ENCODE results near the gene TMEM131L.

Gene TMEM131L

DNA sequence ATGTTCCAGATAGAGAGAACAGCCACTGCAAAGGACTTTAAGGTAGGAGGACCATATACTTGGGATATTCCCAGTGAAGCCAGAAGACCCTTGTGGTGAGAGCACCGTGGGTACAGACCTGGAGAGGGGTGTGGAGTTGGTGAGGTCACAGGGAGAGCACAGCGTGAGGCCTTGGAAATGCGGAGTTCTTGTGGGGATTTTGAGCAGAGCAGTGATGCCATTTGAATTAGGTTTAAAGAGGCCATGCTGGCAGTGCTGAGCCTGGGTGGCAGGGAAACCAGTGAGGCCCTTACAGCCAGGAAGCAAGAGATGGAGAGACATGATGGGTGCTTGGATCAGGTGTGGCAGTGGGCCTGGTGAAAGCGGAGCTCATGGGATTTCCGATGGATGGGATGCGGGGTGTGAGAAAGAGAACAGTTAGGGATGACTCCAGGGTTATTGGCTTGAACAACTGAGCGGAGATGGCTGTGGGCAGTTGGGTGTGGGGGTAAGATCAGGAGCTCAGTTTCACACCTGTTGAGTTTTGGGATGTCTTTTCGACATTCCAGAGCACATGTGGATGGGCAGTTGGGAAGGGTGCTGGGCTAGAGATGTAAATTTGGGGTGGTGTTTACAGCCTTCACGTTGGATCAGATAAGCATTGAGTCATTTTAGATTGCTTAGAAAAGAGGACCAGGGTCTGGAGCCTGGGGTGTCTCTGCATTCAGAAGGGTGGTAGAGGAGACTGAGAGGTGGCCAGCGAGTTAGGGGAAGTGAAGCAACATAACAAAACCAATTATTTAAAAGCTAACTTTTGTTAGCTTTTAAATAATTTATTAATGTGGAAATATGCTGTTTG, 68.9 kb downstream of the TMEM131L start:
- TF ChIP-seq YY1 (IDR thresholded peaks at IDR 0.05; ENCODE audit: low read depth): no peak
- no peak for TF ChIP-seq TEAD4 (IDR thresholded peaks at IDR 0.05)
- TF ChIP-seq EGR1 (IDR thresholded peaks at IDR 0.05): no peak
- TF ChIP-seq FOXM1 (IDR thresholded peaks at IDR 0.05; ENCODE audit: borderline replicate concordance, low read depth): no peak
- no peak for TF ChIP-seq RAD21 (IDR thresholded peaks at IDR 0.05; ENCODE audit: low read depth)
- TF ChIP-seq, protein P1, sequence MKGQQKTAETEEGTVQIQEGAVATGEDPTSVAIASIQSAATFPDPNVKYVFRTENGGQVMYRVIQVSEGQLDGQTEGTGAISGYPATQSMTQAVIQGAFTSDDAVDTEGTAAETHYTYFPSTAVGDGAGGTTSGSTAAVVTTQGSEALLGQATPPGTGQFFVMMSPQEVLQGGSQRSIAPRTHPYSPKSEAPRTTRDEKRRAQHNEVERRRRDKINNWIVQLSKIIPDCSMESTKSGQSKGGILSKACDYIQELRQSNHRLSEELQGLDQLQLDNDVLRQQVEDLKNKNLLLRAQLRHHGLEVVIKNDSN (IDR thresholded peaks at IDR 0.05): no peak
- TF ChIP-seq TCF12 (IDR thresholded peaks at IDR 0.05; ENCODE audit: low read depth): no peak
- TF ChIP-seq ZBTB7A (IDR thresholded peaks at IDR 0.05; ENCODE audit: low read depth): no peak
- TF ChIP-seq CEBPB (IDR thresholded peaks at IDR 0.05): no peak
- TF ChIP-seq CREB1 (IDR thresholded peaks at IDR 0.05; ENCODE audit: low read depth): no peak
- no peak for TF ChIP-seq TAF1 (IDR thresholded peaks at IDR 0.05; ENCODE audit: low read depth)
- TF ChIP-seq, protein P2, sequence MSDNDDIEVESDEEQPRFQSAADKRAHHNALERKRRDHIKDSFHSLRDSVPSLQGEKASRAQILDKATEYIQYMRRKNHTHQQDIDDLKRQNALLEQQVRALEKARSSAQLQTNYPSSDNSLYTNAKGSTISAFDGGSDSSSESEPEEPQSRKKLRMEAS (IDR thresholded peaks at IDR 0.05): no peak
- no peak for TF ChIP-seq EP300 (IDR thresholded peaks at IDR 0.05; ENCODE audit: borderline replicate concordance)
- no peak for TF ChIP-seq REST (IDR thresholded peaks at IDR 0.05; ENCODE audit: low read depth)
- TF ChIP-seq NFIC (IDR thresholded peaks at IDR 0.05): no peak

- no peak for TF ChIP-seq RAD21 (IDR thresholded peaks at IDR 0.05; ENCODE audit: low read depth)
- no peak for TF ChIP-seq CREB1 (IDR thresholded peaks at IDR 0.05; ENCODE audit: low read depth)
- TF ChIP-seq, protein P2 (IDR thresholded peaks at IDR 0.05): no peak
- TF ChIP-seq EP300 (IDR thresholded peaks at IDR 0.05; ENCODE audit: borderline replicate concordance): no peak
- TF ChIP-seq TEAD4 (IDR thresholded peaks at IDR 0.05): no peak
- TF ChIP-seq, protein P1 (IDR thresholded peaks at IDR 0.05): no peak
- TF ChIP-seq ZBTB7A (IDR thresholded peaks at IDR 0.05; ENCODE audit: low read depth): no peak
- no peak for TF ChIP-seq CEBPB (IDR thresholded peaks at IDR 0.05)
- TF ChIP-seq EGR1 (IDR thresholded peaks at IDR 0.05): no peak
- TF ChIP-seq TCF12 (IDR thresholded peaks at IDR 0.05; ENCODE audit: low read depth): no peak
- TF ChIP-seq FOXM1 (IDR thresholded peaks at IDR 0.05; ENCODE audit: borderline replicate concordance, low read depth): no peak
- TF ChIP-seq NFIC (IDR thresholded peaks at IDR 0.05): no peak
Observed at GRCh38 chr4:153535772-153536513, 69.8 kb downstream of the TMEM131L start.

DNA sequence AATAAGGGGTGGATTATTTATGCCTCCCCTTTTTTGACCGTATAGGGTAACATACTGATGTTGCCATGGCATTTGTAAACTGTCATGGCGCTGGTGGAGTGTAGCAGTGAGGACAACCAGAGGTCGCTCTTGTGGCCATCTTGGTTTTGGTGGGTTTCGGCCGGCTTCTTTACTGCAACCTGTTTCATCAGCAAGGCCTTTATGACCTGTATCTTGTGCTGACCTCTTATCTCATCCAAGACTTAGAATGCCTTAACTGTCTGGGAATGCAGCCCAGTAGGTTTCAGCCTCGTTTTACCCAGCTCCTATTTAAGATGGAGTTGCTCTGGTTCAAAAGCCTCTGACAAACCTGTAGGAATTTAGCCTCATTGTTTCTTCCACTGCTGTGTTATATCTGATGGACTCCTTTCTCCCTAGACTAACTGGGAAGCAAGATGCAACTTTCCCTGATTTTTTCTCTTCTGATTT, 71.4 kb downstream of the TMEM131L start:
- TF ChIP-seq EP300 (IDR thresholded peaks at IDR 0.05; ENCODE audit: borderline replicate concordance): no peak
- TF ChIP-seq CEBPB (IDR thresholded peaks at IDR 0.05): no peak
- TF ChIP-seq EGR1 (IDR thresholded peaks at IDR 0.05): no peak
- no peak for TF ChIP-seq TEAD4 (IDR thresholded peaks at IDR 0.05)
- no peak for TF ChIP-seq RAD21 (IDR thresholded peaks at IDR 0.05; ENCODE audit: low read depth)
- TF ChIP-seq REST (IDR thresholded peaks at IDR 0.05; ENCODE audit: low read depth): no peak
- no peak for TF ChIP-seq NFIC (IDR thresholded peaks at IDR 0.05)
- TF ChIP-seq, protein P1 (IDR thresholded peaks at IDR 0.05): no peak
- no peak for TF ChIP-seq TCF12 (IDR thresholded peaks at IDR 0.05; ENCODE audit: low read depth)
- no peak for TF ChIP-seq CREB1 (IDR thresholded peaks at IDR 0.05; ENCODE audit: low read depth)
- TF ChIP-seq, protein P2 (IDR thresholded peaks at IDR 0.05): no peak
- no peak for TF ChIP-seq ZBTB7A (IDR thresholded peaks at IDR 0.05; ENCODE audit: low read depth)
- TF ChIP-seq YY1 (IDR thresholded peaks at IDR 0.05; ENCODE audit: low read depth): no peak
- no peak for TF ChIP-seq TAF1 (IDR thresholded peaks at IDR 0.05; ENCODE audit: low read depth)
- TF ChIP-seq FOXM1 (IDR thresholded peaks at IDR 0.05; ENCODE audit: borderline replicate concordance, low read depth): no peak

Data from Ishikawa (cell line).